ENCODE results near the gene SLX4IP.

The SLX4IP gene

DNA sequence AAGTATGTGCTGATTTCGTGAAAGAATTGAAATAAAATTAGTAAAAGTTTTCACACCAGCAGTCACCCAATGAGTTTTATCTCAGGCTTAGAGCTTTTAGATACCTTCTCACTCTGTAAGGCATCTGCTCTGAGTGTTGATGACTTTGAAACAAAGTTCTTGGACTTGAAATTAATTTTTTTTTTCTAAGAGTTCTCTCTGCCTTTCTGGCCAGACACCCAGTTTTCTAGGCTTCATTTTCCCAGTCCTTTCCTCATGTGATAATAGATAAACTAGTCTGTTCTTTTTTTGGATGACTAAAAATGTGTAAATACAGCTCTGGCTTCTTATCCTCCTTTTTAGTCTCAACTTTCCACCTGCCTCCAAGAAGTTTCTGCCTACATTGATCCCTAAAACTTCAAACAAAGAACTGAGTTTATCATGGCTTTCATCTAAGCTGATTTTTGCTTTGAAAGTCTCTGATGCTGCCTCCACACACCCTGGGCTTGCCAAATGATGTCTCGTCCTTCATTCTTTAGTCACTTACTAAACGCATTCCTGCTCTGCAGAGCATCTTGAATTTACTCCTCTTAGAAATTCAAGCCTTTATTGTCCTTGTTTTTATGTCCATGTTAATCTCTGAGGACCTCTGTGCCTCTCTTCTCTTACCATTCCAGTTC, 32.7 kb downstream of the SLX4IP start:
- no peak for DNase-seq

DNA sequence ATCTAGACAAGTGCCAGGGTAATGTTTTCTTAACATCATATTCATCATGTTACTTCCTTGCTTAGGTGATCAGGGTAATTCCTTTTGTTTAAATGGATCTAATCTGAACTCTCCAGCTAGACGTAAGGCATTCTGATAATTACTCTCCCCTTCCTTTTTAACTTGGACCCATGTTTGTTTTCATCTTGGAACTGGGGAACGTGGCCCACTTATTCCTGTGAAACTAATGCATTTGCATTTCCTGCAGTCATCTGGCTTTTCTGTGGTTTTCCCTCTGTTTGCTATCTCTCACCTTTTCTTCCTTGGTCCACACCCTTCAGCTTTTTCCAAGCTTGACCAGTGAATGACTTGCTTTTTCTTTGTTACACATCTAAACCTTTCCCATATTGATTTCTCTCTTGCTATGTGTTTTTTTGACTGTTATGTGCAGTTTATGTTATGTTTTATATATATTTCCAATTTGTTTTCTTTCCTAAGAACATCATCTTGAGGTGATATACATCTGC, 33.3 kb downstream of the SLX4IP start:
- no peak for DNase-seq

DNA sequence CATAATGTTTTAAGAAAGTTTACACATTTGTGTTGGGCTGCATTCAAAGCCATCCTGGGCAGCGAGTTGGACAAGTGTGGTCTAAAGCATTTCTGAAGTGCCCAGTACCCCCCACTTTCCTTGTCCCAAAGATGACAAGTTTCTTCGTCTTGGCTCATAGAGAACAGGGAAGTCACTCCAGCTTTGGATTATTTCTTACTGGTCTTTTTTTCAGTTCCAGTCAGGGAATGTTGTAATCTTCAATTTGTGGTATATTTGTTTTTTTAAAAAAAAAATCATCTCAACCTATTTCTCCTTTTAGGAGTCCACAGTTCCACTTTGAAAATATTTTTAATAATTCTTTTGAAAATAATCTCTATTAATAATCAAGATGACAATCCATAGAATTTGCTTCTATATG, 34.0 kb downstream of the SLX4IP start:
- DNase-seq = no peak

DNA sequence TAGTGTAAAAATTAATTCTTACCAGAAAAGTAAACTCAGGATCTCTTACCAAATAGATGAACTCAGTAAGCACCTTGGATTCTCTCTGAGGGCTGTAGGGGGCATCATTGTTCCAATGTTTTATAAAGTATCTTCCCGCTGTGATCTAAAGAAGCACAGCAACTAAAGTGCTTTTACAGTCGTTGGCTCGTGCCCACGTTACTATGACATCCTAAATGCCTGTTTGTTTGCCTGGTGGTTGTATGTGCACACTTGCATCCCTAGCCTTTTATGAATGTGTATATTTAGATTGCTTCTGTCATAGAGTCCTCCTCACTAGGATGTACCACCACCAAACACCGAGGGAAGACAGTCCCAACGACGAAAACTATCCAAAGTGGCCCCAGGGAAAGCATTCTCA, 34.5 kb downstream of the SLX4IP start:
- DNase-seq = peak; percentile 85

DNA sequence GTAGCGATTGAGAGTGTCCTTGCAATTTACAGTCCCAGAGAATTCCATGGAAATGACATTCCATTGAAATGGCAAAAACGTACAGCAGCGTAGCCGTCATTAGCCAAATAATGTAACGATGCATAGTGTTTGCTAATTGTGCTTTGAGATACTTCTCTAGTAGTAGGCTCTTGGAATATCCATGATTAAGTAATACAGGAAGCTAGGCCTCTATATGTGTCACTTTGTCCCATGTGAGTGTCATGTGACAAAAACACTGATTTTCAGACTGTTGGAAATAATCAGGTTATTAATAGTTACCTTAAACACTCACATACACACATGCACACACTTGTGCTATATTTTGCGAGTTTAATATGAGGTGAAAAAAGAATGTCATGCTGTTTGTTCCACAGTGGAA, 35.2 kb downstream of the SLX4IP start:
- DNase-seq = no peak

DNA sequence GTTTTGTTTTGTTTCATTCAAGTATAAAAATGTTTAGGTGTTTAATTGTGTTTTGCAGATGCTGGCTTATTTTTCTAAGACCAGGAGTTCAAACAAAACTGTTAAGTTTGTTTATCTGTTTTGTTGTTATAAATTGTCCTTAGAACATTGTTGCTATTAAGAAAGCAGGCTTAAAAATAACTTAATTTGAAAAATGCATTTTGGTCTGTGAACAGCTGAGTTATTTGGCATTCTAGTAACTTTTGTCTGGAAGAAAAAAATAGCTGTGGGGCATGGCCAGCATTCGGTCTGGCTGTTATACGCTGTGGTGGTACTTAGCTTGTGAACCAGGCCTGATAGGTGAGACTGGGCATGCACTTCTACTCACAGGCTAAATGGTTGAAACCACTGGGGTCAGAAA, 37.8 kb downstream of the SLX4IP start:
- DNase-seq = no peak

DNA sequence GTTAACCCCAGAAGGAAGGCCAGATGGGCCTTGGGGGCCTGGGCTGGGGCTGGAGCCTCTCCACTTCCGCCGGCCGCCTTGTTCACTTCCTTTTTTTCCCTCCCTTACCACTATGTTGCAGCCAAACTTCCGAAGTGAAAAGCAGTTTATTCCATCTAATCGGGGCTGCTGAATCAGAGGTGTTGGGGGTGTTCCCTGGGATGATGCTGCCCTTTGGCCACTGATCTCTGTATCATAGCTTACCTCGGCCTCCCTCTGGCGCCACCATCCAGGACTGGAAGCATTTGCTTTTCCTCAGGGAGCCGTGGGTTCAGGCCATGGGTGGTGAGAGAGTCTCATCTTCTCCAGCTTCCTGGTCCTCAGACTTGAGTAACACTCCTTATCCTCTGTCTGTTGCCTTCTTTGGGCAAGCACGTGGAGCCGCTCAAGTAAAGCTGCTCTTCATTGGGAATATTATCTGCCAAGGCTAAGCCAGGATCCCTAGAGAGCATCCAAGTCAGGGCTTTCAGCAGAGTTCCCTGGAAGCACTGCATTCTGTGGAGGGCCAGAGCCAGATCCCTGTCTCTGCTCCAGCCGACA, 39.6 kb downstream of the SLX4IP start:
- DNase-seq = no peak

DNA sequence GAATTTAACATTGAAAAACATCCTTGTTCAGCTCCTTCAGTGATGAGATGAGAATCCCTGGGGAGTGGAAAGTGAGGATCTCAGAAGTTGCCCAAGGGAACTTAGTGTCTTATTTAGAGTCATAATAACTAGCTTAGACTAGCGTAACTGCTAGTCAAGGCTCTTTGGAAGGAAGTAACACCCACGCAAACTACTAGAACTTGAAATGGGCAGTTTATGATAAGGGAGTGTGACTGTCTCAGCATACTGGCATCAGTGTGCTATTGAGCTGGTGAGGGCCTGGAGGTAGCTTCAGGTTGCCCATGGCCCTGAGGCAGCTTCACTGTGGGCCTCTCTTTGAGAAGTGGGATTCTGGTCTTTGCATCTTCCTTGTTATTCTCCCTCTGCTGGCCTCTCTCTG, 40.1 kb downstream of the SLX4IP start:
- DNase-seq = no peak

DNA sequence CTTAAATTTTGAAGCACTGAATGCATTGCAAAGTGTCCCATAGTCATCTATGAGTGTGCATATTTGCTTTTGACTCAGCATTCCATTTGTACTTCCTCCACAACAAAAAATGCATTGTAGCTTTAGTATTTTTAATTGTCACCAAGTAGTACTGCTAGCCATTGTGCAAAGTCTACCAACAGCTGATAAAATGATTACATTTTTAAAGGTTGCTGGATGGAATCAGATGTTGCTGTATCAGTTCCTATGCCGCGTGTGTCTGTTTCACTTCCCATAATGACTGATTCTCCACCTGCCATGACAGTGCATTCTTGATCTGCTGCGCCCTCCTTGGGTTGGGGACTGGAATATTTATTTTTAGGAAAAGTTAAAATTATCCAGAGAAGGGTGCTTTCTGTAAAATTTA, 41.2 kb downstream of the SLX4IP start:
- no peak for DNase-seq

DNA sequence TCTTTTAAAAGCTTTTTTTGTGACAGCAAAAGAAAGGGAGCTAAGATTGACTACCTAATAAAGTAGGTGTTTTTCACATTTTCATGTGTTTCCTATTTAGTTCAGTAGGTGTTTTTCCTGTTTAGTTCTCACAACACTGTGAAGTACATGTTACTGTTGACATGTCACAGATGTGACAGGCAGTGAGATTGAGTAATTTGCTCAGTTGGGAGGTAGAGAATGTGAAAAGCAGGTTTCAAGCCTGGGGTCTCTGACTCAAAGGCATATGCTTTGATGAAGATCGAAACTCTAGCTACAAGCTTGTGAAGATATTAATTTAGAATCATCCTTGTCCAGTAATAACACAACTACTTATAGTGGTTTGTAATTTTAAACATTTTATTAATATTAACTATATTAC, 43.1 kb downstream of the SLX4IP start:
- no peak for DNase-seq

DNA sequence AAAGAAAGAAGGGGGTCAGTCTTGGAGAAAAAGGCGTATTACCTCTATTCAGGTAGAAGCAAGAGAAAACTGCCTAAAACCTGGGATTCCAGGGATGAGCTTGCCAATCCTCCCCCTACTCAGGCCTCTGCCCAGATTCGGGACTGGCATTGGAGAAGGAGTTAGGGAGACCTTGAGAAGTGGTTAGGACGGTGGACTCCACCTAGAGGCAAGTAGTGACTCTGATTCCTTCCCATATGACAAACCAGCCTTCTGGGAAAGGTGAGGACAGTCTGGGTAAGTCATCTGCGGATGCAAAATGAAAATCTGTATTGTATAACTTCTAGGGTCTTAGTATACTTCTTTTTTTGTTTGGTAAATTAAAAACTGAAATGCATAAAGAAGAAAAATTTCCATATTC, 43.8 kb downstream of the SLX4IP start:
- no peak for DNase-seq

DNA sequence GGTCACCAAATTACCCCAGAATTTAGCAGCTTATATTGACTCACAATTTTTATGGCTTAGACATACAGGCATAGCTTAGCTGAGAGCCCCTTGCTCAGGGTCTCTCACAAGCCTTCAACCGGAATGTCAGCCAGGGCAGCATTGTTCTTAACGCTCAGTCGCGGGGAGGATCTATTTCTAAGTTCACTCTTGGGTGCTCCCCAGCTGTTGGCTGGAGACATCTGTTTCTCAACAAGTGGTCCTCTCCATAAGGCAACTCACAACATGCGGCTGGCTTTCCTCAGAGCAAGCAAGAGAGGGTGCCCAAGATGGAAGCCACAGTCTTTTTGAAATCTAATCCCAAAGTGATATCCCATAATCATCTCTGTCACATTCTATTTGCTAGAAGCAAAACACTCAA, 46.6 kb downstream of the SLX4IP start:
- DNase-seq = no peak

DNA sequence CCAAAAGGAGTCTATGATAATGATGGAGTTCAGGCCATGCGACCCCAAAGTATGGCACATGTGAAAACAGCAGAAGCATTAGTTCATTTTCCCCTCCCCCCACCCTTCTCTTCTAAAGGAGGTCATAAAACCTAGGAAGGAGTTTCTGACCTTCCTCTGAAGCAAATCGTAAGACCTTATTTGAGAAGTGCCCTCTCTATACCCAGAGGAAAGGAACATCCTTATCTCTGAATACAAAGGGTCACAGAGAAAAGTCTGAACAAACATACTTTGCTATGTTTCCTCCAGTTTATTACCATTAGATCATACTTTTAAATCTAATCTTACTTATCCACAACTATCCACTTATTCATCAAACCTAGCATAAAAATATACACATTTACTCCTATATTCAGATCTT, 48.6 kb downstream of the SLX4IP start:
- no peak for DNase-seq

DNA sequence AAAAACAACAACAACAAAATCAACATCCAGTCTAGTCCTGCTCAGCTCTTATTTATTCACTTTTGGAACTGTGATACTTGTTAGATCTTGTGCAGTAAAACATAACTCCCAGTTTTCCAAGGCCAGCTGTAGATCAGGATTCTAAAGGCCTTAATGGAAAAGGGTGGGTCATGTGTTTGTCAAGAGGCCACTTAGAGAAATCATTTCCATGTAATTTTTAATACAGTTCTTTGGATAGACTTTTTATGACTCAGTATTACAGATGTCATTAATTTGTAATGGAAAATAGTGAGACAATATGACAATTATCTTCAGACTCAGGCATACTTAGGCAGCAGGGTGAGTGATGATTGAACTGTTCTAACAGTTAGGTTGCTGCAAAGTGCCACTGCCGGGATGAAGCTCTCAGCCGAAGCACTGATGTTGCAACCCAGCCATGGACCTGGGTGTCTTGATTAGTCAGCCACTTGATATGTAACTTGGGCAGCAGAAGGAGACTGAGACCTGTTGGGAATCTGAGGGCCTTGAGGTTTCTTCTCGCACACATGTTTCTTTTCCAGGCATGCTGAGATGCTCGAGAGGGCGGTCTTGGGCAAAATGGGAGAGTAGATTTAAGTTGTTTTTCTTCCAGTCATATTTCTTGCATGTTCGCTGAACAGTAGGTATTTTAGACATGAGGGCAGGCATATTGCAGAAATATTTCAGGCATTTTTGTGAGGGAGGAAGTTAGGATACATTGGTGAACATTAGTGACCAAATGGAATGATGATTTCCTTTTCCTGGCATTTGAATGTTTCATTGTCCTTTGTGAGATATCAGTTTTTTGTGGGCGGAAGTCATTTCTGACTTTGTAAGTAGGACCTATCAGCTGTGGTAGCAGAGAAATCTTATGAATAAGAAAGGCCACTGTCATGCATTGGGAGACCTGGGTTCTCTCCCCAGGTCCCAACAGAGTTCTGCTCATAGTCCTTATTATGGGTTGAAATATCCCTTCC, 52.3 kb downstream of the SLX4IP start:
- DNase-seq = no peak

DNA sequence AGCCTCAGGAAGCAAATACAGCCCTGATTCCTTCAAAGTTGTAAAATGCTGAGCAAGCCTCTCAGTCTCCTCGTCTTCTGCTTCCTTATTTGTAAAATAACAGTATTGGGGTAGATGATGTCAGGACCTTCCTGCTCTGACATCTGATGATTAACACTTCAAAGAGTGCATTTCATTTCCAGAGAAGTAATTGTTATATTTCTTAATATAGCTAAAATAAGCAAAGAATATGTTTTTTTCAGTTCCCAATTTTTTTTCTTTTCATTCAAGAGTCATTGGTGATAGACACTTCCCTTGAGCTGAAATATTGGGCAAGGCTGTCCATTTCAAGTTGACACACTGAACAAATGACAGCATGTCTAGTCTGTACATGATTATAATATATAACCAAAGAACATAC, 53.4 kb downstream of the SLX4IP start:
- DNase-seq = no peak

DNA sequence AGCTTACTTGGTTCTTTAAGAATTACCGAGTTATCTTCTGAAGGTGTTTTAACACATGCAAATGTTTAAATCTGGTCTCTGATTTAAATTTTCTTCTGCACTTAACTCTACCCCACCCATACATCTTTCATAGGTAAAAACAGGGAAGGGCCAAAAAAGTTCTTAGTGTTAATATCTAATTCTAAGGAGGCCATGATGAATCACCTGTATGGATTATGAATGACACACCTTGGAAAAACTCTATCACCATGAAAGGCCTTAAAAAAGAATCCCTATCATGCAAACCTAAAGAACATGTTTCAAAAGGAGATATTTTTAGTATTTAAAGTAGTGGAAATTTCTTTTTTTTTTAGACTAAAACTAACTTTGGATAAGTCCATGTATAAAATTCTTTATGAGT, 54.7 kb downstream of the SLX4IP start:
- no peak for DNase-seq

DNA sequence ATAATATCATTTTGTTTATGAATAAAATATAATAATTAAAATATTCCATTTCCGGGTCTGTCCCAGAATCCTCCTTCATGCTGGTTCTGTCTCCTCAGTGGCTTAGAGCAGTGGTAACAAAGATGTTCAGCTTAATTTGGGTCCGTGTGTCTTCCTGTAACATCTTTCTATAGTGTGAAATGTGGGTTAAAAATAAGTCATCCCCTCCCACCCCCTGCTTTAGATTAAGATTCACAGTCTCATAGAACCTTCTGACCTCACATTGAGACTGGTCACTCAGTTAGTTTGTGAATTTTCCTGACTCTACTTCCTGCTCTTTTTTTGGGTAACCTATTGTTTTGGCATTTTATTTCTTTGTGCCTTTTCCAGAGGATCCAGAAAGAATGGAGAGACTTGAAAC, 55.2 kb downstream of the SLX4IP start:
- DNase-seq = no peak

DNA sequence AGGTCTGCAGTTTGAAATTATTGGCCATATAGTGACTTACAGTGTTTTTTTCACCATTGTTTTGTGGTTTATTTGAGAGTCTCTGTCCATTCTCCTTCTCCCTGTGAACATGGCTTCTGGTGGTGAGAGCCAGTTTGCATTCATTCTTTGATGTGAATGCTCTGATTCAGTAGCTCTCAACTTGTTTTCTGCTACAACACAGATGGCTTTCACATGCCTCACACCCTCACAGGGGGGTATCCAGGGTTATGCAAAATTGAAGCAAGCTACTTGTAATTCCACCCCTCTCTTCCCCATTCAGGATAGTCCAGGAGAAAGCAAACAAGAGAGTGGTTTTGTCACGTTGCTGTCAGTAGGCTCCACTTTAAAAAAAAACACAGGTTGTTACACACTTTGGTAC, 55.6 kb downstream of the SLX4IP start:
- no peak for DNase-seq

DNA sequence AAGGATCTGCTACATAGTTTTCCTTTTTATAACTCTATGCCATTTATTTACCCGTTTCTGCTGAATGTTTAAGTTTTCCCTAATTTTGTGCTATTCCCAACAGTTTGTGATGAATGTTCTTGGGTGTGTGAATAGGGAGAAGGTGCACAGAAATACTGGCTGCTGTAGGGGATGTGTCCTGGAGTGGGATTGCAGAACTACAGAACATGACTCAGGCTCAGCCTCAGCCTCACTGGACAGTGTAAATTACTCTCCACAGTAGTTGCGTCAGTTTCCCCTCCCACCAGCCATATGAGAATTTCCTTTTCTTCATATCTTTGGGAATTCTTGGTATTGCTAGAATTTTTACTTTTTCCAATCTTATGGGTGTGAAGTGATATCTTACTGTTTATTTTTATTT, 57.0 kb downstream of the SLX4IP start:
- no peak for DNase-seq

DNA sequence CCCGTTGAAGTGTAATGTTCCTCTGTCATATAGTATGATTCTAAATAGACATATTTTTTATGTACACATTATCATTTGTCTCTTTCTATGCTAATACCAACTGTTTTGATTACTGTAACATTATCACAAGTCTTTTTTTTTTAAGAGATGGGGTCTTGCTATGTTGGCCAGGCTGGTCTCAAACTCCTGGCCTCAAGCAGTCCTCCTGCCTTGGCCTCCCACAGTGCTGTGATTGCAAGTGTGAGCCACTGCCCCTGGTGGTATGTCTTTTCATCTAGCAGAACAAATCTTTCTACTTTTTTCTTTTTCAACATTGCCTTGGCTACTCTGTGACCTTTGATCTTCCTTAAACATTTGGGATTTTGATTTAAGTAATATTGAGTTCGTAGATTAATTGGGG, 57.7 kb downstream of the SLX4IP start:
- no peak for DNase-seq

DNA sequence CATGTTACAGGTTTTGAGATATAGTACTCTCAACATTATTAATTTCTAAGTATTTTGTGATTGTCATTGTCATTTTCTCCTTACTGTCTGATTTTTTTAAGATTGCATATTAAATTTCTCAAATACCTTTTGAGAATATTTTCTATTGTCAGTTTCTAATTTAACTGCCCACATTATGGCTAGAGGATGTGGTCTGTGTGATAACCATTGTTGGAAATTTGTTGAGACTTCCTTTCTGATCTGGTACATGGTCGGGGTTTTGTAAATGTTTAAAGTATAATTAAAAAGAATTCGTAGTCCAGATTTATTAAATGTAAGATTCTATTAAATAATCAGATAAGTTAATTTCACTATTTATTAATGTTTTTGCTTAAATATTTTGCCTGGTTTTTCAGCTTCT, 60.1 kb downstream of the SLX4IP start:
- DNase-seq = no peak

DNA sequence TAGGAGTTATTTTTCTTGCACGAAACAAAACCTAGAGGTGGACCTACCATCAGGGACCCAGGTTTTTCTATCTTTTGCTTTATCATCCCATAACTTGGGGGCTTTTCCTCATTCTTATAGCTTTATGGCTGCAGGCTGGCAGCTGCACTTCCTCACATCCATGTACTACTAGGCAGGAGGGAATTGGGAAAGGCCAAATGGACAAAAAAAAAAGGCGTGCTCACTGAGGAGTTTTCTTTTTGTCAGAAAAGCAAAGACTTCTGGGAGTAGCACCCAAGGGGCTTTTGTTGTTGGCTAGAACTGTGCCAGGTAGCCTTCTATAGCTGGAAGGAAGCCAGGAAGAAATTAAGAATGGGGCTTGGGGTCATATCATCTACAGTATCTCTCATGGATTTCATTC, 61.4 kb downstream of the SLX4IP start:
- DNase-seq = no peak

DNA sequence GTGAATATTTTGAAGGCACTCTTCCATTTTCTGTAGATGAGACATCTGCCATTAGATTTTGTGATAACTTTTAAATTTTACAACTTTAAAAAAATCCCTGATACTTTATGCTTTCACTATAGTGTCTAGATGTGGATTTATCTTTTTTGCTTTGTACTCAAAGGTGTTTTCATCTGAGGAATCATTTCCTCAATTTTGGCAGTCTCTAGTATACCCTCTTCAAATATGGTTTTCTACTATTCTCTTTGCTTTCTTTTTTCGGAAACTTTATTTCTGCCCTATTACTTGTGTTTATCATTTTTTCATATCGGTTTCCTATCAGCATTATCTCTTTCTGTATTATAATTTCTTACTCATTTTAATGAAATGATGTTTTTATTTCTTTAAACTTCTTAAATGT, 62.2 kb downstream of the SLX4IP start:
- DNase-seq = no peak

DNA sequence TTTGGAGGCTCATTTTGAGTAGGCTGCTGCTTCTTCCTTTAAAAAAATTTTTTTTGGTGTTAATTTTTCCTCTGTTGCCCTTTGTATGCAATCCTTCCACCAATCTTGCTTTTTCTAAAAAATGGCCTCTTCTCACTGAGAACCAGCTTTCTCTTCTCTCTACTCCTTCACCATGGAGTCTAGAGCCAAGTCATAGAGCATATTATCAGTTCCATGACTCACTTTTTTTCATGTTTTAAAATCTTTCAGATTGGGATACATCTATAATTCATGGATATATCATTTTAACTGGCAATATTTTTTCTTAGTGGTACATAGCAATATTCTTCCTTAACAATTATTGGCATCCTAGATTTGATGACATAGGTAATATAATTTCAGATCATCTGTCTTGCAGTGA, 62.7 kb downstream of the SLX4IP start:
- no peak for DNase-seq
